SK-N-SH treated with all-trans-retinoic acid at 6 μM for 48 hours (cell line): ENCODE results near the gene SLC39A5.

ENCODE experiments used
- ARNTL ChIP-seq: fragments of 450-650 bp; formaldehyde crosslinking; IDR thresholded peaks from 2 replicates; pipeline ENCODE4 v1.5.0; 2020; ENCODE audit warnings: low read depth, mild to moderate bottlenecking, moderate library complexity, borderline replicate concordance
- BACH2 ChIP-seq: fragments of 250-450 bp; sonication (Bioruptor Pico); IDR thresholded peaks from 2 replicates; pipeline ENCODE4 v1.9.0; 2021; ENCODE audit warnings: mild to moderate bottlenecking, borderline replicate concordance
- CSDC2 ChIP-seq: fragments of 250-450 bp; sonication (Bioruptor Pico); IDR thresholded peaks from 2 replicates; pipeline ENCODE4 v1.5.0; 2020; ENCODE audit warnings: mild to moderate bottlenecking, moderate library complexity
- ISL1 ChIP-seq: fragments of 250-450 bp; sonication (Bioruptor Pico); IDR thresholded peaks from 2 replicates; pipeline ENCODE4 v2.1.2; 2022; ENCODE audit warnings: mild to moderate bottlenecking, moderate library complexity
- OSR1 ChIP-seq: fragments of 250-450 bp; sonication (Bioruptor Pico); IDR thresholded peaks from 2 replicates; pipeline ENCODE4 v1.8.0; 2022; ENCODE audit warnings: moderate library complexity, mild to moderate bottlenecking, inconsistent platforms
- RARB ChIP-seq: fragments of 250-450 bp; sonication (Bioruptor Pico); IDR thresholded peaks from 2 replicates; pipeline ENCODE4 v1.8.0; 2021; ENCODE audit warnings: mild to moderate bottlenecking, moderate library complexity
- TOX ChIP-seq: fragments of 250-450 bp; sonication (Bioruptor Pico); IDR thresholded peaks from 2 replicates; pipeline ENCODE4 v1.8.0; 2021; ENCODE audit warnings: mild to moderate bottlenecking, moderate library complexity, borderline replicate concordance
- ZC3H10 ChIP-seq: fragments of 250-450 bp; sonication (Bioruptor Pico); IDR thresholded peaks from 2 replicates; pipeline ENCODE4 v1.5.1; 2021; ENCODE audit warnings: mild to moderate bottlenecking, moderate library complexity
- ZFP3 ChIP-seq: fragments of 250-450 bp; sonication (Bioruptor Pico); IDR thresholded peaks from 2 replicates; pipeline ENCODE4 v1.5.0; 2020; ENCODE audit warnings: mild to moderate bottlenecking, moderate library complexity
- ZNF565 ChIP-seq: fragments of 450-650 bp; formaldehyde crosslinking; conservative IDR thresholded peaks from 2 replicates; pipeline ENCODE4 v1.5.0; 2020; ENCODE audit warnings: low read depth, mild to moderate bottlenecking, moderate library complexity
- TF ChIP-seq, protein P1 (sequence below): fragments of 250-450 bp; sonication (Bioruptor Pico); IDR thresholded peaks from 2 replicates; pipeline ENCODE4 v1.5.1; 2020; ENCODE audit warnings: low read depth, mild to moderate bottlenecking, moderate library complexity
- TF ChIP-seq, protein P2 (sequence below): fragments of 250-450 bp; sonication (Bioruptor Pico); IDR thresholded peaks from 2 replicates; pipeline ENCODE4 v1.5.0; 2020; ENCODE audit warnings: mild to moderate bottlenecking, moderate library complexity
- TF ChIP-seq, protein P3 (sequence below): fragments of 250-450 bp; sonication (Bioruptor Pico); IDR thresholded peaks from 2 replicates; pipeline ENCODE4 v1.5.1; 2021; ENCODE audit warnings: mild to moderate bottlenecking, moderate library complexity

DNA sequence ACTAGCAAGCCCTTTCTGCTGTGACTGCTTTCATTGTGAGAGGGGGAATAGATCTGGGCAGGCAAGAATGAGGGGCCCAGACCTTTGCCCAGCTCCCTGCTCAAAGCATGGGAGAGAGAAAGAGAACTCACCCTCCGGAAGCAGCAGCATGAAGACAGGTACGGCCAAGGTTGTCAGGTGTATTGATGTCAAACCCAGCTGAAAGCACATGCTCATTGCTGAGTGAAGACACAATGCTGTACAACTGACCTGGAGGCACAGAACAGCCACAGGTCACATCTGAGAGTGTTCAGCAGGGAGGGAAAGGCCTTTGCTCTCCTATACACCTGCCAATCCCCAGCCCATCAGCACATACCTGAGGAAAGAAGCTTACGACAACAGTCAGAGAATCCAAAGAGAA, 22.8 kb downstream of the SLC39A5 start:
- TF ChIP-seq ZFP3 (CRISPR knock-in tag): no peak
- TF ChIP-seq OSR1 (CRISPR knock-in tag): no peak
- TF ChIP-seq CSDC2 (CRISPR knock-in tag): no peak
- no peak for TF ChIP-seq ARNTL
- no peak for TF ChIP-seq ISL1
- TF ChIP-seq, protein P1, sequence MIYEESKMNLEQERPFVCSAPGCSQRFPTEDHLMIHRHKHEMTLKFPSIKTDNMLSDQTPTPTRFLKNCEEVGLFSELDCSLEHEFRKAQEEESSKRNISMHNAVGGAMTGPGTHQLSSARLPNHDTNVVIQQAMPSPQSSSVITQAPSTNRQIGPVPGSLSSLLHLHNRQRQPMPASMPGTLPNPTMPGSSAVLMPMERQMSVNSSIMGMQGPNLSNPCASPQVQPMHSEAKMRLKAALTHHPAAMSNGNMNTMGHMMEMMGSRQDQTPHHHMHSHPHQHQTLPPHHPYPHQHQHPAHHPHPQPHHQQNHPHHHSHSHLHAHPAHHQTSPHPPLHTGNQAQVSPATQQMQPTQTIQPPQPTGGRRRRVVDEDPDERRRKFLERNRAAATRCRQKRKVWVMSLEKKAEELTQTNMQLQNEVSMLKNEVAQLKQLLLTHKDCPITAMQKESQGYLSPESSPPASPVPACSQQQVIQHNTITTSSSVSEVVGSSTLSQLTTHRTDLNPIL (CRISPR knock-in tag): no peak
- TF ChIP-seq TOX: no peak
- no peak for TF ChIP-seq ZC3H10 (CRISPR knock-in tag)
- TF ChIP-seq, protein P2, sequence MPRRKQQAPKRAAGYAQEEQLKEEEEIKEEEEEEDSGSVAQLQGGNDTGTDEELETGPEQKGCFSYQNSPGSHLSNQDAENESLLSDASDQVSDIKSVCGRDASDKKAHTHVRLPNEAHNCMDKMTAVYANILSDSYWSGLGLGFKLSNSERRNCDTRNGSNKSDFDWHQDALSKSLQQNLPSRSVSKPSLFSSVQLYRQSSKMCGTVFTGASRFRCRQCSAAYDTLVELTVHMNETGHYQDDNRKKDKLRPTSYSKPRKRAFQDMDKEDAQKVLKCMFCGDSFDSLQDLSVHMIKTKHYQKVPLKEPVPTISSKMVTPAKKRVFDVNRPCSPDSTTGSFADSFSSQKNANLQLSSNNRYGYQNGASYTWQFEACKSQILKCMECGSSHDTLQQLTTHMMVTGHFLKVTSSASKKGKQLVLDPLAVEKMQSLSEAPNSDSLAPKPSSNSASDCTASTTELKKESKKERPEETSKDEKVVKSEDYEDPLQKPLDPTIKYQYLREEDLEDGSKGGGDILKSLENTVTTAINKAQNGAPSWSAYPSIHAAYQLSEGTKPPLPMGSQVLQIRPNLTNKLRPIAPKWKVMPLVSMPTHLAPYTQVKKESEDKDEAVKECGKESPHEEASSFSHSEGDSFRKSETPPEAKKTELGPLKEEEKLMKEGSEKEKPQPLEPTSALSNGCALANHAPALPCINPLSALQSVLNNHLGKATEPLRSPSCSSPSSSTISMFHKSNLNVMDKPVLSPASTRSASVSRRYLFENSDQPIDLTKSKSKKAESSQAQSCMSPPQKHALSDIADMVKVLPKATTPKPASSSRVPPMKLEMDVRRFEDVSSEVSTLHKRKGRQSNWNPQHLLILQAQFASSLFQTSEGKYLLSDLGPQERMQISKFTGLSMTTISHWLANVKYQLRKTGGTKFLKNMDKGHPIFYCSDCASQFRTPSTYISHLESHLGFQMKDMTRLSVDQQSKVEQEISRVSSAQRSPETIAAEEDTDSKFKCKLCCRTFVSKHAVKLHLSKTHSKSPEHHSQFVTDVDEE (CRISPR knock-in tag): no peak
- TF ChIP-seq BACH2 (CRISPR knock-in tag): no peak
- TF ChIP-seq, protein P3, sequence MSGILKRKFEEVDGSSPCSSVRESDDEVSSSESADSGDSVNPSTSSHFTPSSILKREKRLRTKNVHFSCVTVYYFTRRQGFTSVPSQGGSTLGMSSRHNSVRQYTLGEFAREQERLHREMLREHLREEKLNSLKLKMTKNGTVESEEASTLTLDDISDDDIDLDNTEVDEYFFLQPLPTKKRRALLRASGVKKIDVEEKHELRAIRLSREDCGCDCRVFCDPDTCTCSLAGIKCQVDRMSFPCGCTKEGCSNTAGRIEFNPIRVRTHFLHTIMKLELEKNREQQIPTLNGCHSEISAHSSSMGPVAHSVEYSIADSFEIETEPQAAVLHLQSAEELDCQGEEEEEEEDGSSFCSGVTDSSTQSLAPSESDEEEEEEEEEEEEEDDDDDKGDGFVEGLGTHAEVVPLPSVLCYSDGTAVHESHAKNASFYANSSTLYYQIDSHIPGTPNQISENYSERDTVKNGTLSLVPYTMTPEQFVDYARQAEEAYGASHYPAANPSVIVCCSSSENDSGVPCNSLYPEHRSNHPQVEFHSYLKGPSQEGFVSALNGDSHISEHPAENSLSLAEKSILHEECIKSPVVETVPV (CRISPR knock-in tag): no peak
- TF ChIP-seq ZNF565 (CRISPR knock-in tag): no peak
- no peak for TF ChIP-seq RARB
